ENCODE results near the gene PGBD4. TPM values are rescaled to one million over a fixed set of nuclear protein-coding genes. Genes with fewer than 3 reads are reported as not detected.

Gene PGBD4
- total and polyA plus RNA-seq, 2 donors (not counting 3 experiments of a cell fraction or from before 2014, with no cell fraction given), result 0.39 to 1.1 TPM

DNA sequence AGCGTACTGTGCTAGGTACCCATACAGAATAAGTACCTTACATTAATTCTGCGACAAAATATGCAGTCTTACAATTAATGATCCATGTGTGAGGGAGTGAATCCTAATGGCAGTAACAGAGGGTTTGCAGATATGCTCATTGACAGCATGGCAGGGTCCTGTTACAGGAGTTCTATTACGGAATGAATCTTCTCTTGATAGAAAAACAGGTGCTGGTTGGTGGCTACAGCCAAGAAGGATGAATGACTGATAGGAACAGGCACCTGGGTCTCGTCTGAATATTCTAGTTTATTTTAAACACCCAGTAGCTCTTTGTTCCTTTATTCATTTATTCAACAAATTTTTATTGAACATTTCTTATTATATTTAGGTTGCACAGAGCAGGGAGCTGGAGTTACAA lies 22.8 kb downstream of the PGBD4 start:
- POLR2A ChIA-PET, result no interaction called here
- no peaks in the 10 kb centered on the region for H3K36me3 ChIP-seq (ENCODE audit: control insufficient read depth in 2 of 2, extremely low read depth in 1 of 2, insufficient read depth in 2 of 2, low read length in 2 of 2)
- peaks cover 16% of the 10 kb centered on the region for H3K4me1 ChIP-seq (ENCODE audit: control insufficient read depth, extremely low read depth, insufficient read depth, low read length)
- no peak overlapping the region for H3K27ac ChIP-seq (ENCODE audit: insufficient read depth, low read depth, low read length)
- dilution Hi-C loops (cut with MboI; ENCODE audit: extremely low pct_ligation_motif_present, low sequenced_read_pairs) (no loop called here), intact Hi-C loops (cut with micrococcal nuclease) (loop anchor here (10.0 kb wide), 1 partner anchor 1180 kb away; no protein-coding TSS in a partner anchor)
- H4K20me1 ChIP-seq (replicated peaks; ENCODE audit: control insufficient read depth, extremely low read depth, insufficient read depth, low read length), result no peaks in the 10 kb centered on the region
- H3K9me3 ChIP-seq (replicated peaks; ENCODE audit: control insufficient read depth, insufficient read depth, low read length), result no peaks in the 10 kb centered on the region
- DNase-seq (ENCODE audit: low read depth, low spot score) (no peak), FAIRE-seq (no peak)
- no peaks in the 10 kb centered on the region for H3K27me3 ChIP-seq (ENCODE audit: control insufficient read depth in 2 of 2, insufficient read depth in 2 of 2, low read length in 2 of 2)
- H3K4me2 ChIP-seq (ENCODE audit: insufficient read depth, low read length), result no peak overlapping the region
- no peak overlapping the region for H2AFZ ChIP-seq (ENCODE audit: low read depth, low read length)
- no peak overlapping the region for H3K9ac ChIP-seq (replicated peaks; ENCODE audit: extremely low read depth, insufficient read depth, low read length)
- H3K79me2 ChIP-seq (ENCODE audit: control insufficient read depth, insufficient read depth, low read length), result no peaks in the 10 kb centered on the region
- TF ChIP-seq GATA2 (IDR thresholded peaks at IDR 0.05; ENCODE audit: insufficient read depth, insufficient read length, low read depth, low read length), result no peak
- TF ChIP-seq, protein P1, sequence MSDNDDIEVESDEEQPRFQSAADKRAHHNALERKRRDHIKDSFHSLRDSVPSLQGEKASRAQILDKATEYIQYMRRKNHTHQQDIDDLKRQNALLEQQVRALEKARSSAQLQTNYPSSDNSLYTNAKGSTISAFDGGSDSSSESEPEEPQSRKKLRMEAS (IDR thresholded peaks at IDR 0.05; ENCODE audit: insufficient read depth, insufficient read length), result no peak
- no peak for TF ChIP-seq FOS (IDR thresholded peaks at IDR 0.05; ENCODE audit: borderline replicate concordance, insufficient read depth, low read length)
- no peak for TF ChIP-seq JUN (IDR thresholded peaks at IDR 0.05; ENCODE audit: borderline replicate concordance, insufficient read depth, insufficient read length, low read depth)
- no peak for TF ChIP-seq POLR2AphosphoS5 (IDR thresholded peaks at IDR 0.05; ENCODE audit: insufficient read depth, low read depth, low read length)
- TF ChIP-seq MYC (IDR thresholded peaks at IDR 0.05; ENCODE audit: low read depth, low read length), result no peak
- TF ChIP-seq EZH2 (IDR thresholded peaks at IDR 0.05; ENCODE audit: borderline replicate concordance, low read depth, low read length, severe bottlenecking), result no peak
- no peak for TF ChIP-seq POLR2A (IDR thresholded peaks at IDR 0.05; ENCODE audit: low read depth, low read length)
- no peak for TF ChIP-seq CTCF (IDR thresholded peaks at IDR 0.05; ENCODE audit: extremely low read depth in 1 of 2, insufficient read depth in 1 of 2, low read depth in 1 of 2, low read length in 2 of 2)
- H3K9me1 ChIP-seq (replicated peaks; ENCODE audit: control insufficient read depth, extremely low read depth, insufficient read depth, low read length), result no peaks in the 10 kb centered on the region
- no TSS peak for BruUV-seq (replicated peaks)
- no peak overlapping the region for H3K4me3 ChIP-seq (replicated peaks in 1 of 3; ENCODE audit: insufficient read depth in 1 of 3, low read depth in 1 of 3, low read length in 3 of 3)
- CTCF ChIA-PET, result interaction anchor here (2.2 to 4.8 kb wide), 3 partner anchors 8 to 85 kb away, joined by 8 to 25 read pairs (median 8); partner anchors contain the start of gene KATNBL1

Data from endothelial cell of umbilical vein (primary cell).